PC-9 (cell line): ENCODE results near the gene CRNKL1. TPM values are rescaled to one million over a fixed set of nuclear protein-coding genes. Genes with fewer than 3 reads are reported as not detected.

Experiments
- BruUV-seq: library from RNA; stranded (reverse); fragments of 400-500 nt; replicated peaks from 2 replicates; lab custom pipeline; 2021; lab: Mats Ljungman, UMichigan
- CTCF ChIA-PET: fragments of 300-600 bp; sonication (Branson Sonifier 250); formaldehyde crosslinking; loops from one replicate; lab custom pipeline; 2022; ENCODE audit warnings: antibody characterized with exemption; lab: Charles Lee
- POLR2A ChIA-PET: fragments of 300-600 bp; sonication (Branson Sonifier 250); formaldehyde crosslinking; loops from one replicate; lab custom pipeline; 2022; ENCODE audit warnings: antibody characterized with exemption; ENCODE audit not compliant: unreplicated experiment; lab: Charles Lee
- DNase-seq, 2 experiments: peaks; one replicate each; pipeline versions ENCODE4 v3.0.0 to v3.0.0-alpha.2; 2015 to 2022; ENCODE audit warnings: mixed read lengths in 1 of 2
- H2AFZ ChIP-seq: fragments of 200-600 bp; sonication (generic); 2 replicates; pipeline ENCODE4 v1.8.1; 2017; ENCODE audit warnings: antibody characterized with exemption
- H3F3A ChIP-seq: fragments of 200-600 bp; sonication (generic); 2 replicates; pipeline ENCODE4 v1.8.1; 2017; ENCODE audit warnings: antibody characterized with exemption, mild to moderate bottlenecking, low read depth; ENCODE audit not compliant: insufficient read depth
- H3K27ac ChIP-seq: fragments of 200-600 bp; sonication (generic); 2 replicates; pipeline ENCODE4 v1.6.1; 2016; ENCODE audit warnings: mixed run types
- H3K27me3 ChIP-seq: fragments of 200-600 bp; sonication (generic); 2 replicates; pipeline ENCODE4 v1.6.1; 2016; ENCODE audit warnings: low read depth, mixed run types; ENCODE audit not compliant: insufficient read depth
- H3K36me3 ChIP-seq: fragments of 200-600 bp; sonication (generic); 2 replicates; pipeline ENCODE4 v1.6.1; 2016; ENCODE audit warnings: low read depth, mixed run types
- H3K4me1 ChIP-seq: fragments of 200-600 bp; sonication (generic); replicated peaks from 2 replicates; pipeline ENCODE4 v1.6.1; 2016; ENCODE audit warnings: mixed run types; ENCODE audit not compliant: insufficient read depth
- H3K4me2 ChIP-seq: fragments of 200-600 bp; sonication (generic); 2 replicates; pipeline ENCODE4 v1.6.1; 2017; ENCODE audit warnings: mixed run types
- H3K4me3 ChIP-seq: fragments of 200-600 bp; sonication (generic); 2 replicates; pipeline ENCODE4 v1.6.1; 2016; ENCODE audit warnings: mixed run types
- H3K79me2 ChIP-seq: fragments of 200-600 bp; sonication (generic); 2 replicates; pipeline ENCODE4 v1.6.1; 2017; ENCODE audit warnings: low read depth, mixed run types
- H3K9me2 ChIP-seq: fragments of 200-600 bp; sonication (generic); 2 replicates; pipeline ENCODE4 v1.8.1; 2017; ENCODE audit warnings: mild to moderate bottlenecking; ENCODE audit not compliant: insufficient read depth
- H3K9me3 ChIP-seq: fragments of 200-600 bp; sonication (generic); 2 replicates; pipeline ENCODE4 v1.8.1; 2016; ENCODE audit warnings: low read depth; ENCODE audit not compliant: insufficient read depth
- H4K20me1 ChIP-seq: fragments of 200-600 bp; sonication (generic); 2 replicates; pipeline ENCODE4 v1.8.1; 2017; ENCODE audit not compliant: insufficient read depth
- EZH2 ChIP-seq: fragments of 200-600 bp; sonication (generic); IDR thresholded peaks from 2 replicates; pipeline ENCODE4 v1.8.0; 2017; ENCODE audit warnings: antibody characterized with exemption, low read depth
- intact Hi-C: fragments of 100-400 bp; cut with micrococcal nuclease; formaldehyde crosslinking; loops from one replicate; pipeline ENCODE4 v1.10.0; 2022; ENCODE audit not compliant: unreplicated experiment
- total RNA-seq: library from RNA; stranded (reverse); gene quantifications from 2 replicates; pipeline ENCODE4 v1.2.3, GENCODE V29; 2021
- TF ChIP-seq, protein P1 (sequence below): fragments of 200-600 bp; sonication (generic); conservative IDR thresholded peaks from 2 replicates; pipeline ENCODE4 v1.6.1; 2017; ENCODE audit warnings: mixed run types, antibody characterized with exemption, mild to moderate bottlenecking, moderate library complexity

CRNKL1 gene
- total RNA-seq, 1 experiment from 2014 or later: 24.8 TPM

DNA sequence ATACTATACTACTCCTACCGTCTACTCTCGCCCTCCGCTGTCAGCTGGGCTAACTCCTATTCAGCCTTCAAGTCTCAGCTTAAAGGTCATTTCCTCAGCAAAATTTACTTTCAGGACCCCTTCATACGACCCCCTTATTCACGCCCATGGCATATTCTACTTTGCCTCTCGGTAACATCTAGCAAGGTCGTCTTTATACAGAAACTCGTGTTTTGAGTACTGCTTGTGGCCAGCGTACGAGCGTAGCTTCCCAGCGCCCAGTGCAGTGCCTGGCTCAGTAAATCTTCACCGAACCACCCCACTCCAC, 546 bp downstream of the CRNKL1 start:
- Histone ChIP-seq H3K4me2 (peak overlapping the region; percentile 100), H4K20me1 (peaks cover 2% of the 10 kb centered on the region; the same call in 1 of the 2 replicates), H3K79me2 (peaks cover 24% of the 10 kb centered on the region), H3K36me3 (peaks cover 34% of the 10 kb centered on the region), H3K4me1 (peaks cover 10% of the 10 kb centered on the region), H3K4me3 (peak overlapping the region; percentile 94), H3K9me2 (no peaks in the 10 kb centered on the region), H2AFZ (peak overlapping the region; percentile 98), H3K27me3 (no peaks in the 10 kb centered on the region), H3K27ac (peak overlapping the region; percentile 74), H3K9me3 (no peaks in the 10 kb centered on the region), H3F3A (no peaks in the 10 kb centered on the region)
- CTCF ChIA-PET: no interaction called here
- DNase-seq: no peak
- POLR2A ChIA-PET: interaction anchor here (0.6 to 0.7 kb wide), 2 partner anchors 35 to 1251 kb away, joined by 3 read pairs; partner anchors contain the start of gene NAA20
- no TSS peak for BruUV-seq
- TF ChIP-seq, protein P1, sequence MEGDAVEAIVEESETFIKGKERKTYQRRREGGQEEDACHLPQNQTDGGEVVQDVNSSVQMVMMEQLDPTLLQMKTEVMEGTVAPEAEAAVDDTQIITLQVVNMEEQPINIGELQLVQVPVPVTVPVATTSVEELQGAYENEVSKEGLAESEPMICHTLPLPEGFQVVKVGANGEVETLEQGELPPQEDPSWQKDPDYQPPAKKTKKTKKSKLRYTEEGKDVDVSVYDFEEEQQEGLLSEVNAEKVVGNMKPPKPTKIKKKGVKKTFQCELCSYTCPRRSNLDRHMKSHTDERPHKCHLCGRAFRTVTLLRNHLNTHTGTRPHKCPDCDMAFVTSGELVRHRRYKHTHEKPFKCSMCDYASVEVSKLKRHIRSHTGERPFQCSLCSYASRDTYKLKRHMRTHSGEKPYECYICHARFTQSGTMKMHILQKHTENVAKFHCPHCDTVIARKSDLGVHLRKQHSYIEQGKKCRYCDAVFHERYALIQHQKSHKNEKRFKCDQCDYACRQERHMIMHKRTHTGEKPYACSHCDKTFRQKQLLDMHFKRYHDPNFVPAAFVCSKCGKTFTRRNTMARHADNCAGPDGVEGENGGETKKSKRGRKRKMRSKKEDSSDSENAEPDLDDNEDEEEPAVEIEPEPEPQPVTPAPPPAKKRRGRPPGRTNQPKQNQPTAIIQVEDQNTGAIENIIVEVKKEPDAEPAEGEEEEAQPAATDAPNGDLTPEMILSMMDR: no peak
- intact Hi-C loops: loop anchor here (5.0 kb wide), 2 partner anchors 34 to 661 kb away; partner anchors contain the start of genes NAA20 and RALGAPA2

DNA sequence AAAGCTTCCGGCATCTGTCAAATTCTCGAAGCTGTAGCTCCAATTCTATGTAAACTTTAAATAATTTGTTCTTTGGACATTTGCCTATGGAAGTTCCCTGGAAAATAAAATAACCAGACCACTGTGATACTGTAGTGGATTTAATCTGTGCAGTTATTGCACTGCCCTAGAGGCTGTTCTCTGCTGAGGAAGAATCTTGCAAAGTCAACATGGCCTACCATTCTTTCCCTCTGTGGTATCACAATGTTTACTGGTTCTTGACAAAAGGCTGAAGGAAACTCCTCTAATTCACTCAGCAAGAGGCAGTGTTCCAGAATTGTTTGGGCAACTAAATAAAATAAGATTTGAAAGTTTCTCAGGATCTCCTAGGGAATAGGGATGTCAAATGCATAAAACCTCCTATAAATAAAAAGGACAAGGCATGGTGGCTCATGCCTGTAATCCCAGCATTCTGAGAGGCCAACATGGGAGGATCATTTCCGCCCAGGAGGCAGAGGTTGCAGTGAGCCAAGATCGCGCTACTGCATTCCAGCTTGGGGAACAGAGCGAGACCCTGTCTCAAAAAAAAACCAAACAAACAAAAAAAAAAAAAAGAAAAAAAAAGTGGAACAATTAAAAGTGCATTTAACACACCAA, 12.4 kb downstream of the CRNKL1 start:
- no peaks in the 10 kb centered on the region; the same call in 1 of the 2 replicates for H4K20me1 ChIP-seq
- TF ChIP-seq, protein P1: no peak
- no peak for TF ChIP-seq EZH2
- CTCF ChIA-PET: no interaction called here
- no peaks in the 10 kb centered on the region for H3K79me2 ChIP-seq
- H3K27me3 ChIP-seq: no peaks in the 10 kb centered on the region
- no peak for DNase-seq
- no peaks in the 10 kb centered on the region for H3K4me1 ChIP-seq
- H3K9me2 ChIP-seq: no peaks in the 10 kb centered on the region
- H3F3A ChIP-seq: peaks cover 30% of the 10 kb centered on the region
- intact Hi-C loops: no loop called here
- no peak overlapping the region for H3K4me2 ChIP-seq
- no peak overlapping the region for H2AFZ ChIP-seq
- peaks cover 33% of the 10 kb centered on the region; the same call in 1 of the 2 replicates for H3K36me3 ChIP-seq
- no peak overlapping the region for H3K4me3 ChIP-seq
- BruUV-seq: no TSS peak
- H3K27ac ChIP-seq: no peak overlapping the region
- POLR2A ChIA-PET: no interaction called here
- no peaks in the 10 kb centered on the region for H3K9me3 ChIP-seq

DNA sequence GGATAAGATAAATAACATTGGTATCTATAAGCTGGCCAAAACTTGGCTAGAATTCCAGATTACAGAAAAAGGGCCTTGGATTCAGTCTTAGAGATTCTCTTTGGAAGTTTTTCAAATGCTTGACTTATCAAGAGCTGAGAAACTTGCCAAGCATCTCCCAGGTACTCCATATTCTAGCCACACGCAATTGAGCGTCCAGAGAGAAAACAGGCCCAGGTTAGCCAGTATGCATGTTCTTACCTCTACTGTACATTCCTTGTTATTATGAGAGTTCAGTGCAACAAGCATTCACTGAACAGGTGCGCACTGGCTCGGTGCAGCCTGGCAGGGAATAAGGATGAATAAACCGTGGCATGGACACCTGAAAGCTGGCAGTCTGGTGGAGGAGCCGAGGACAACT, 13.7 kb downstream of the CRNKL1 start:
- no TSS peak for BruUV-seq
- ChIA-PET CTCF (no interaction called here), POLR2A (interaction anchor here (0.9 kb wide), 1 partner anchor 14 kb away, joined by 8 read pairs; the partner anchor contains the start of genes CFAP61 and CRNKL1)
- Histone ChIP-seq H3K27ac (no peak overlapping the region), H4K20me1 (peaks cover 7% of the 10 kb centered on the region), H3K9me2 (no peaks in the 10 kb centered on the region), H3F3A (peaks cover 30% of the 10 kb centered on the region), H2AFZ (no peak overlapping the region), H3K4me1 (no peaks in the 10 kb centered on the region), H3K4me2 (no peak overlapping the region), H3K79me2 (no peaks in the 10 kb centered on the region), H3K4me3 (no peak overlapping the region), H3K36me3 (0 out of 2 replicates have a peak, but pooled peaks cover 34% of the 10 kb centered on the region), H3K27me3 (no peaks in the 10 kb centered on the region), H3K9me3 (no peaks in the 10 kb centered on the region)
- TF ChIP-seq, protein P1: no peak
- no peak for TF ChIP-seq EZH2
- no peak for DNase-seq
- intact Hi-C loops: no loop called here
